DMS114 treated with DMSO at 0.1 percent for 48 hours (cell line): ENCODE data around the gene FAAP20.

Experiments used
- DNase-seq: peaks from one replicate; lab custom pipeline; 2025; ENCODE audit not compliant: unreplicated experiment; lab: John Stamatoyannopoulos, UW

Gene FAAP20

GRCh38 chr1:2194319-2194897, at the start of gene FAAP20:
FAAP20 (minus strand) TSS chr1:2194772; CDS start chr1:2194749, 23 bp downstream.
- no peak for DNase-seq

DNA sequence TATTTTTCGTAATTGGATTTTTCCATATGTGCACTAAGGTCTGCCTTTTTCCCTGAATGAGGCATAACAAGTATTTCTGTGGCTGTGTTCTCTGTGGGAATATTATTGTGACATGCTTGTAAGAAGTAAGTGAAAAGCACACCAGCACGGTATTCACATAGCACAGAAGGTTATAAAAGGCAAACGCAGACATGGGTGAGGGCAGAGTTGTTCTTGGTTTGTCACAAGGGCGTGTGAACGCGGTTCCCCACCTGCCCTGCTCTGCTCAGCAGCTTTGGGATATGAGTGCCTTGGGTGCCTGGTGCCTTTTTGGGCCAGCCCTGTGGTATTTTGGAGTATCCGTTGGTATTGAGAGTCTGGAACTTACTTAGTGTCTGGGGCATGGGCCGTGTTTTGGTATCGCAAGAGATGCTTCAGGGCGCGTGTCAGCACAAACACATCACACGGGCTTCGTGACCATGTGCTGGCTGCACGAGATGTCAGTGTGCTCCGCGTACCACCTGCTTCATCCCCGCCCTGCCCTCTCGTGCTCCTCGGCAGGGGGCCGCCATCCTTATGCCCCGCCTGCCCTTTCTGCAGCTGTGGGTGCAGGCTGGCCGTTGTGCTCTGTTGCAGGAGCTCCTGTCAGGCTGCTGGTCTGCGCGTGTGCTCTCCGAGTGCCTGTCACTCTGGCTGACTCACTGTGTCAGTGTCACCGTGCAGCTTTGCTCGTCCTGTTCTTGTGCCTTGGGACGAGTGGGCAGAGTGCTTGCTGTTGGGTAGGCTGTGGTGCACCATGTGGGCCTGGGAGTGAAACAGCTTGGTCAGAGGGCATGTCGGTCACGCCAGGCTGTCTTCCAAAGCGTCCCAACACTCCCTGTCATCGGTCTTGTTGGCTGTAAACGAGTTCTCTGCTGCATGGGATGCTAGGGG, 48.5 kb upstream of the FAAP20 start:
- no peak for DNase-seq

DNA sequence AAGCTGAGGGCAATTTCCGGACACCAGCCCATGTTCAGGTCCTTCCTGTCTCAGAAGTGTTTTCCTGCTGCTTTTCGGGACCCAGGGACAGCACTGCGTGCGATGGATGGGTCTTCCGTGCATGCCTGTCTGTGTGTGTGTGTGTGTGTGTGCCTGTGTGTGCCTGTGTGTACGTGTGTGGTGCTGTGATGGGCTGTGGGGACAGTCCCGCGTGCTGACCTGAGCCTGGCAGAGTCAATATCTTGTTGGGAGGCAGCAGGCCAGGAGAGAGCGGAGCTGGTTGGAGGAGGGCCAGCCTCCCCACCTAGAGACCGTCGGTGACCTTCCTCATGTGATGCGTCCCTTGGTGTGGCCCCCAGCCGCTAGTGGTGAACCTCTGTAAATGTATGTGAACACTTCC, 47.2 kb upstream of the FAAP20 start:
- no peak for DNase-seq

DNA sequence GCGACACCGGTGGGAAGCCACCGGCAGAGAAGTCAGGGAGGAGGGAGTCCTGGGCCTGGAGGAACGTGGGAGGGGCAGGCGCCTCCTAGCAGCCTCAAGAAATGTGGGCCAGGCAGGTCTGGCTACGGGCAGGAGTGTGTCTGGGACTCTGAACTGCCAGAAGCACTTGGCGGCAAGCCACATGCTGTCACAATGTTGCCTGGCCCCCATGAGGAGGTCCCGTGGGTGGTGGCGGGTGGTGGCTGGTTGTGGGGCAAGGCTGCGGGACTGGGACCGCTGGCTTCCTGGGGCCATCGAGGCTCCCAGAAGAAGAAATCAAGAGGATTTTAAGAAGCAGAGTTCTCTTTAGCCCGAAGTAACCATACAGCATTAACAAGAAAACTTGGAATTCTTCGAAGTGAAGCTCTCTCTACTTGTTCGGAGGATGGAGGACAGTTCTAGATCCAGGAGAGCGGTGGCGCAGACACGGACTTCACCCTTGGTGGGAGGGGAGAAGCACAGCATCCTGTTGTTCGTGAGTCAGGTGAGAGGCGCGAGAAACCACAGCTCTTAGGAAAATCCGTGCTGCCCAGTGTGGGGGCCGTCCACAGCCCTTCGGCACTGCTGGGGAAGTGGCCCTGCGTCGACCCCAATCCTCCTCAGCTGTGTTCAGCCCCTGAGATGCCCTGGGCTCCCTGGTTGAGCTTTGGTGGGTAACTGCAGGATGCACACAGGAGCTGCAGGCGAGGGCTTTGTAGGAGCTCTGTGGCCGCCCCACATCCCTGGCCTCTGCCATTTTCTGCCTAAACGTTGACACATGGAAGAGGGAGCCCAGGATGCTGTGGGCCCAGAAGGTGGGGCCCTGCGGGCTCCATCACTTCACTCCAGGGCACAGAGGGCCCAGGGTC, 45.9 kb upstream of the FAAP20 start:
- DNase-seq, result no peak

- no peak for DNase-seq
Observed at GRCh38 chr1:2239384-2239985, 44.9 kb upstream of the FAAP20 start.

DNA sequence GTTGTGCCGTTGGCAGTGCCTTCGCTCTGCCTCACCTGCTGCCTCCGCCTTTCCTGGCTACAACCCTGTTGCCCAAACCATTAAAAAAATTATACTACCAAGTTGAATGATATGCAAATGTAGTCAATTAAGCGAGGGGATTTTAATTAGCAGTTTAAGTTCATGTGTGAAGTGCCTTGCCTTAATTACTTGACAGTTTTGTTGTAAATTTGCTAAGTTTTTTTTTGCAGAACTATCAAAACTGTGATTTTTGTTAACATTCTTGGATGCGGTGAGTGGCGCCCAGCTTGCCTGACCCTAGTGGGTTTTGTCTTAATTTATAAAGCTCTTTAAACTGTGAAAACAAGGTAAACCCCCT, 44.4 kb upstream of the FAAP20 start:
- DNase-seq, result no peak

- no peak for DNase-seq
Observed at GRCh38 chr1:2238361-2239012, 43.9 kb upstream of the FAAP20 start.

DNA sequence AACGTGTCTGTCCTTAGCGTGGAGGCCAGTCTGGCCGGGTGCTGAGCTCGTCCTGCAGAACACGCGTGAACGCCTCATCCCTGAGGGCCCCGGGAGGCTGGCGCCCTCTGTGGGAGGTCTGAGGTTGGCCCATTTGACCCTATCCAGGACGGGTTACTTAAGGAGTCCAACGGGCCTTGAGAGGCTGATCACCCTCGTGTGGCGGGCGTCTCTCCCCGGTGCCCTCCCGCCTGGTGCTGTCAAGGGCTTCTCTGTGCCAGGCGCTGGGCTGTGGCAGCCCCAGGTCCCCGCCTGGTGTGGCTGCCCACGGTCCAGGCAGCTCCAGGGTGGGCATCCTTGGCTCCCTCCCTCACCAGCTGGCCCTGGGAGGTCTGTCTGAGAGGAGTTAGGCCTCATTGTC, 43.2 kb upstream of the FAAP20 start:
- no peak for DNase-seq

DNA sequence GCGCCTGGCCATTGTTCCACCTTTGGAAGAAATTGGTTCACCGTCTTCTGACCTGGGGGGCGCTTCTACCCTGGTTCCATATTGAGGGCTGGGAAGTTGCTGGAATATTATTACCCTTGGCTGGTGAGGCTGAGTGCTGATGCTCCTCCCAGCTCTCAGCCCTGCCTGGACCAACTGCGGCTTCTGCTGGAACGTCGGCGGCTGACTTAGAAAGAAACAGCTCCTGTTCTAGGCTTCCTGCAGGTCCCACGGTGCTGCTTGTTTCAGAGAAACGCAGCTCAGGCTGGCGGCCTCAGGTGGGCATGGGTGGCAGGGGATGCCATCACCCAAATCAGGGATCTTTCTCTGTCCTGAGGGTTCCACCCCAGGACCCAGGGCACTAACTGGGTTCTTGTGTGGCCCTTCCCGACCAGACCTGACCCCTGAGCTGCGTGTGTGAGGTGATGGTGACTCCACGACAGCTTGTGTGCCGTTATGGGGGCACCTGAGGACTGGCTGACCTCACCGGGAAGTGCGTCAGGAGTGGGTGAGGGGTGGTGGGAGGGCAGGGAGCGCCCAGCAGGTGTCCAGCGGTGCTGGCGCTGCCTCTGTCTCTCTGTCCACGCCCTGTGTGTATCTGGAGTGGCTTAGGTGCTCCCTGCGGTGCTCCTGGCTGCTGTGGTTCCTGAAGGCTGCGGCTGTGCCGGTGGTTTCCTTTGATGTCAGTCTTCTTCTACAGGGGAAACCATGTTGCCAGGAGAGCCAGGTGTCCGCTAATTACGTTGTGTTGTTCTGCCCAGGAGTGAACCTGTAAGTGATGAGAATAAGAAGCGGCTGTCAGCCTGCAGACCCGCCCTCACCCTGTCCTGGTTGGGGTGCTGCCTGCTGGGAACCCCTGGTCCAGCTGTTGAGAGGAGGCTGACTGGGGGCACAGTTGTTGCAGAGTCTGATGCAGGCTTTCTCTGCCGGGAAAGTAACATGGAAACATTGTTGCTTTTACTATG, 42.4 kb upstream of the FAAP20 start:
- DNase-seq, result no peak

DNA sequence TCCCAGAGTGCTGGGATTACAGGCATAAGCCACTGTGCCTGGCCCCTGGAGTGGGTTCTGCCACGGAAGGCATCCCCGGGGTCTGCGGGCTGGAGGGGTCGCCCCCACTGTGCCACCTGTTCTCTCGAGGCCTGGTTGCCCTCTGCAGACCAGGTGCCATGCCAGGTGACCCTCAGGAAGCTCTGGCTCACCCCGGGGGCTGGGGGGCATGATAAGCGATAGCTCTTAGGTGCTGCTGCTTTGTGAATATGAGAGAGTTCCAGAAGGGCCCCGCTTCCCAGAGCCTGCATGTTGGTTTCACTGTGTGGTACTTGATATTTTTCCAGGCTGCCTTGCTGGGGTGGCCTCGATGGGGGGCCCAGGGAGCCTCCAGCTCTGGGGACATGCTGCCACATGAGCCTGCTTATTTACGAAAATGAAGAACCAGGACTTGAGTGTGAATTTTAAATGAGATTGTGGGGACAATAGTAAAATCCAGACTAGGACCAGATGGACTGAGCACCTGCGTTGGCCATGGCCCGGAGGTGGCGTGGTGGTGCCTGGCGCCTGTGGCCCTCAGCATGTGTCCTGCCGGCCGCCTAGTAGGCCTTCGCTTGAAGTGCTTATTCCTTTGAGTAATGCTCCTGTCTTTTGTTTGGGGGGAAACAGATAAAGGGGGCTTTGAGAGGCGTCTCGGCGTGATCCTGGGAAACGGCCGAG, 40.9 kb upstream of the FAAP20 start:
- no peak for DNase-seq

GRCh38 chr1:2234762-2235113, 40.2 kb upstream of the FAAP20 start:
- no peak for DNase-seq

DNA sequence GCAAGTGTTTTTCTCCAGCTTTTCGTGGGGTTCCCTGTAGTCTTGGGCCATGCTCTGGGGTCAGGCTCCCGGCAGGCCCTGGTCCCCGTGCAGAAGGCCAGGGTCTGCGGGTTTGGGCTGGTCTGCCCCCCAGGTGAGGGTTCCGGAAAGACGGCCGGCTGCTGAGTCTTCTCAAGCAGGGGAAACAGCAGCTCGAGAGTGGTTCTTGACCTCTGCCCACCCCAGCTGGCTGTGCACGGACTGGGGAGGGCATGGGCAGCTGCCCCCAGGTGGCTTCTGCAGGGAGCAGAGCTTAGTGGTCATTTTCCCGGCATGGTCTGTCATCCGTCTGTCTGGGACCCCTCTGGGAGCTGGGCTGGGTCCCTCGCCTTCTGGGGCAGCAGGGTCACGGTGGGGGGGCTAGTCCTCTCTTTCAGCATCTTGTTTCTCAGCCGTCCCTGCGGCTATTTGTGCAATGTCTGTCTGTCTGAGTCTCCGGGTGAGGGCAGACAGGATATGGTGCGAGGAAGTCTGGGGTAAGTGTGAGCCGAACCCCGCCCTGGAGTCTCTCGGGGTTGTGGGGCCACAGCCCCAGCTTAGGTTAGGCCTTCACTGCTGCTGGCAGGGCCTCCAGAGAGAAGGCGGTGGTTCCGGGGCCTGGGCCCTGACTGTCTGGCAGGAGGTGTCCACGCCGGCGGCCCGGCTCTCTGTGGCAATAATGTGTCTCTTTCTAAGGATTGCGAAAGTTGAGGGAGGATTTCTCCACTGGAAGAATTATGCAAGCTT, 39.6 kb upstream of the FAAP20 start:
- no peak for DNase-seq

DNA sequence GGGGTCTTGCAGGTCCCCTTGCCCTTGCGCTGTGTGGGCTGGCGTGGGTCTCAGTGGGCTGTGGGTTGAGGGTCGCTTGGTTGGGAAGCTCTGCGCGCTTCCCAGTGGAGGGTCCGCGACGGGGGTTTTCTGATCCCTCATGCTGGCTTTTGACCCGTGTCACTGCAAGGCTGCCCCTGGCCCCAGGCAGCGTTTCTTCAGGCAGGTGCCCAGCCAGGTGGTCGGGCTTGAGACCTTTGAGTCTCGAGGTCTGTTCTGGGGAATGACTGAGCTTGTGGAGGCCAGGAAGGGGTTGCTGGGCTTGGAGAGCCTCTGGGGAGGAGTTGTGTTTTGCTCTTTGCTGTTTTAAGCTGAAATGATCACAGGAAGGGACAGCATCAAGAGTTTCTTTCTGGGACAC, 38.9 kb upstream of the FAAP20 start:
- no peak for DNase-seq

DNA sequence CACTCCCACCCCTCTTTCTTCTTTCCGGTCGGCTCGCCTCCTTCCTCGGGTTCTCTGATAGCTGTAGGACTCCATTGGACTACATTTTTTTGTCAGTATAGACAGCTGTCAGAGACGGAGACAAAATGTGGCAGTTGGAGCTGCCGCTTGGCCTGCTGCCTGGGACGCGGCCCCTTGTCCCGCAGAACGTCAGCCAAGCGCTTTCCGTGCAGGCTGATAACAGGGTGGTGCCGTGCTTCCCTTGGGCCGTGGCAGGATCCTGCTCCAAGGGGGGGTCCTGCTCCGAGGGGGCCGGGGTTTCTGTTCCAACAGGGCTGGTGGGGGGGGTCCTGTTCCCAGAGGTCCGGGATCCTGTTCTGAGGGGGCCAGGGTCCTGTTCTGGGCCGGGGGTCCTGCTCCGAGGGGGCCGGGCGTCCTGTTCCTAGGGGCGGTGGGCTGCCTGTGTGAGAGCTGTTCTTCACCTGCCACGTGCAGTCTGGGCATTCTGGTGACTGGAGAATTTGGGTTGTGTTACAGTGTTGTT, 38.4 kb upstream of the FAAP20 start:
- DNase-seq, result no peak

DNA sequence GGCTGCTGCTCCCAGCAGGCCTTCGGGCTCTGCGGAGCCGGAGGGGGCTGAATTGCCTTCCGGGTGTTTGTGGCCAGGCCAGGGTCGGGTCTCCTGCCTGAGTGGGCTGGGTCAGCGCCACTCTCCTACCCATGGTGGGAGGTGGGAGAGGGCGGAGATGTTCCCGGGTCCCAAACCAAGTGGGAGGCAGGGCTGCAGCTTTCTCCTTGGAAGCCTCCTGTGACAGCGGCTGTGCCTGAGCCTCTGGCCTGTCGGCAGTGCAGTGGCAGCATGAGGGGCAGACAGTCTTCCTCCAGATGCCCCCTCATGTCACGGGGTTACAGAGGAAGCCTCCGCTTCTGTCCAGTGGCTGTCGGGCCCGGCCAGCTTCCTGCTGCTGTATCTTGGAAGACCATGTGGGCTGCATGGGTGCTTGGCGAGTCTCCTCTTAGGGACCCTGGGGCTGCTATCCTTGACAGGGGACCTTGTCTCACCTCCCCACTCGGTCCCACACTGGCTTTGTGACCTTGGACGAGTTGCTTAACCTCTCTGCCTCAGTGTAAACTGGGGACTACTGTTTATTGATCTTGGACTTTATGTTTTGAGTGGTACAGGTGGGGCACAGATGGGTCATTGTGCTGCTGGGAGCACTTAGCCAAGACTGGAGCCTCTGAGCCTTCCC, 37.8 kb upstream of the FAAP20 start:
- no peak for DNase-seq

DNA sequence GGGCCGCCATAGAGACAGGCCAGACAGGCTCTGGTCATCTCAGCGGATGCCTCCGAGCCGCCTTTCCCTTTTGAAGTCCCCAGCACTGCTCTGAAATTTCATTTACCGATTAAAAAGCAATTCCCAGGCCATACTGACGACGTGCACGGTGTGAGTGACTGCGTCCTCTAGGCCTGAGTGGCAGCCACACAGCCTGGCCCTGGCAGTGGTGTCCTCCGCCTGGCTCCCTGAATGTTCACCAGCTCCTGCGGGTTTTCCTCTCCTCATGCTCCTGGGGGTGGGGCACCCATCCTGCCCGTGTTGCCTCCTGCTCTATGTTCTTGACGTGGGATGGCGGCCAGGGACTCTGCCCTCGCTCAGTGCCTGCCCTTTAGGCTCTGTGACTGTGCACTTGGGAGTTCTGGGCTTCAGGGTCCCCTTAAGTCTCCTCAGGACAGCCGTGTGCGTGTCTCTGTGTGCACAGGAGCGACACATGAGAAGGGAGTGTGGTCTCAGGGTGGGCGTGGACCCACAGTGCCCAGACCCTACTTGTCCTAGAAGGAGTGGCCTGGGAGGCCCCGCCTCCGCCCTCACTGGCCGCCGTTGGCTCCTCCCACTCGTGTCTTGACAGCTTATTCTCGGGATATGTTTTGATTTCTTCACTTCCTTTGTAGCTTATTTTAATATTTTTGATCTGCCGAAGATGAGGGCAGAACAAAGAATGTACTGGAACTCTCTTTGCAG, 37.1 kb upstream of the FAAP20 start:
- peak; percentile 38 for DNase-seq
